ENCODE measurements around the gene CYP1A2.

DNA sequence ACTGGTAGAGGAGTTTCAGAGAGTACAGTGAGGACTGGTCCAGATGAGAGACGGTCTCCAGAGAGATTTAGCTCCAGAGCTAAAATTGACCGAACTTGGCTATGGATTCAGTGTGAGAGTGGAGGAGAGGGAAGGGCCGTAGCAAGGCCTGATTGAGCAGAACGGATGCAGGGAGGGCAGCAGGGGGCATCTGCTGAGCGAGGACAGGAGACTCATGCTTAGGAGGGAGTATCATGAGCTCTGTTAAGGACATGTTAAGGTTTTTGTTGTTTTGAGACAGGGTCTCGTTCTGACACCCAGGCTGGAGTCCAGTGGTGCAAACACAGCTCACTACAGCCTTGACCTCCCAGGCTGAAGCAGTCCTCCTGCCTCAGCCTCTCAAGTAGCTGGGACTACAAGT is 56.3 kb downstream of the CYP1A2 start:
- TF ChIP-seq, protein P1, sequence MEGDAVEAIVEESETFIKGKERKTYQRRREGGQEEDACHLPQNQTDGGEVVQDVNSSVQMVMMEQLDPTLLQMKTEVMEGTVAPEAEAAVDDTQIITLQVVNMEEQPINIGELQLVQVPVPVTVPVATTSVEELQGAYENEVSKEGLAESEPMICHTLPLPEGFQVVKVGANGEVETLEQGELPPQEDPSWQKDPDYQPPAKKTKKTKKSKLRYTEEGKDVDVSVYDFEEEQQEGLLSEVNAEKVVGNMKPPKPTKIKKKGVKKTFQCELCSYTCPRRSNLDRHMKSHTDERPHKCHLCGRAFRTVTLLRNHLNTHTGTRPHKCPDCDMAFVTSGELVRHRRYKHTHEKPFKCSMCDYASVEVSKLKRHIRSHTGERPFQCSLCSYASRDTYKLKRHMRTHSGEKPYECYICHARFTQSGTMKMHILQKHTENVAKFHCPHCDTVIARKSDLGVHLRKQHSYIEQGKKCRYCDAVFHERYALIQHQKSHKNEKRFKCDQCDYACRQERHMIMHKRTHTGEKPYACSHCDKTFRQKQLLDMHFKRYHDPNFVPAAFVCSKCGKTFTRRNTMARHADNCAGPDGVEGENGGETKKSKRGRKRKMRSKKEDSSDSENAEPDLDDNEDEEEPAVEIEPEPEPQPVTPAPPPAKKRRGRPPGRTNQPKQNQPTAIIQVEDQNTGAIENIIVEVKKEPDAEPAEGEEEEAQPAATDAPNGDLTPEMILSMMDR (IDR thresholded peaks at IDR 0.05; ENCODE audit: insufficient read depth, low read length, poor library complexity, severe bottlenecking), result no peak
- no peak for TF ChIP-seq EZH2phosphoT487 (conservative IDR thresholded peaks at IDR 0.05; ENCODE audit: low read length)

Data from SU-DHL-6 (cell line).